ENCODE measurements around the gene STEAP4.
A peak's percentile ranks its signal among the peaks of the same experiment; 100 is the strongest.

- TF ChIP-seq CTCF (optimal IDR thresholded peaks at IDR 0.05 in 1 of 3, IDR thresholded peaks at IDR 0.05 in 1 of 3, conservative IDR thresholded peaks at IDR 0.05 in 1 of 3; ENCODE audit: extremely low read depth in 1 of 3, insufficient read depth in 2 of 3, low read length in 3 of 3) (peak; percentile 54 to 85 (median 71)), EZH2 (IDR thresholded peaks at IDR 0.05; ENCODE audit: low read length) (no peak)
These were observed 63.3 kb downstream of the STEAP4 start for GRCh38 chr7:88243345-88243909.

All from keratinocyte (primary cell).